Tibial nerve (tissue), 4 donors: ENCODE measurements around the gene NTRK3. TPM values are rescaled to one million over a fixed set of nuclear protein-coding genes. Genes with fewer than 3 reads are reported as not detected.

Experiments used
- DNase-seq, 2 donors: peaks; one replicate each; pipeline ENCODE4 v3.0.0-alpha.2; 2019; ENCODE audit warnings: low spot score in 2 of 2
- H3K27ac ChIP-seq, 4 donors: fragments of 200-600 bp; sonication (generic) in 3 of 4; one replicate each; pipeline ENCODE4 v1.5.1; 2017 to 2019; ENCODE audit warnings: mild to moderate bottlenecking in 1 of 4
- H3K27me3 ChIP-seq, 2 donors: fragments of 200-600 bp; sonication (generic) in 1 of 2; one replicate each; pipeline versions ENCODE4 v1.5.1 to v1.6.0; 2017 to 2019
- H3K36me3 ChIP-seq, 3 donors: fragments of 200-600 bp; sonication (generic); one replicate each; pipeline ENCODE4 v1.5.1; 2018 to 2019
- H3K4me1 ChIP-seq, 4 donors: fragments of 200-600 bp; sonication (generic) in 3 of 4; one replicate each; pipeline ENCODE4 v1.5.1; 2017 to 2019
- H3K4me3 ChIP-seq, 4 donors: fragments of 200-600 bp; sonication (generic) in 3 of 4; one replicate each; pipeline ENCODE4 v1.5.1; 2017 to 2019; ENCODE audit warnings: mild to moderate bottlenecking in 1 of 4, moderate library complexity in 1 of 4
- H3K9me3 ChIP-seq, 4 donors: fragments of 200-600 bp; sonication (generic) in 3 of 4; one replicate each; pipeline ENCODE4 v1.5.1; 2017 to 2019
- EP300 ChIP-seq, 2 donors: sonication (generic); formaldehyde crosslinking; IDR thresholded peaks; one replicate each; pipeline ENCODE4 v1.6.1; 2017; ENCODE audit warnings: antibody characterized with exemption in 2 of 2, mild to moderate bottlenecking in 1 of 2
- POLR2A ChIP-seq, 2 donors: fragments of 450-650 bp; IDR thresholded peaks; one replicate each; pipeline ENCODE4 v1.6.1; 2017; ENCODE audit warnings: antibody characterized with exemption in 2 of 2, mild to moderate bottlenecking in 2 of 2, moderate library complexity in 2 of 2
- WGBS, 2 donors: methylation state at CpG; one replicate each; pipeline ENCODE4 v1.1.5; 2018; 5-methylcytosine and 5-hydroxymethylcytosine counted together
- total RNA-seq, 4 donors: library from RNA; depleted of rRNA; stranded (reverse); fragments of >200 nt; gene quantifications; one replicate each; pipeline ENCODE4 v1.1.0, GENCODE V29; 2016
- TF ChIP-seq, protein P1 (sequence below), 5 experiments: fragments of 200-600 bp in 3 of 5; fragments of 450-650 bp in 2 of 5; sonication (generic) in 3 of 5; IDR thresholded peaks; one replicate each; pipeline ENCODE4 v1.5.1; 2016 to 2019; ENCODE audit warnings: antibody characterized with exemption in 5 of 5, mild to moderate bottlenecking in 3 of 5, moderate library complexity in 2 of 5

The NTRK3 gene
- total RNA-seq, 4 donors from 2014 or later: 53.4 to 85.9 (median 83.6) TPM

GRCh38 chr15:88223084-88223483 lies 33.5 kb downstream of the NTRK3 start:
- no peak for DNase-seq
- 64 to 67% methylated on average over 10 to 12 of the region's 14 CpGs for WGBS, 2 donors
- H3K36me3 ChIP-seq: no peaks in the 10 kb centered on the region
- no peaks in the 10 kb centered on the region for H3K27me3 ChIP-seq
- TF ChIP-seq, protein P1, sequence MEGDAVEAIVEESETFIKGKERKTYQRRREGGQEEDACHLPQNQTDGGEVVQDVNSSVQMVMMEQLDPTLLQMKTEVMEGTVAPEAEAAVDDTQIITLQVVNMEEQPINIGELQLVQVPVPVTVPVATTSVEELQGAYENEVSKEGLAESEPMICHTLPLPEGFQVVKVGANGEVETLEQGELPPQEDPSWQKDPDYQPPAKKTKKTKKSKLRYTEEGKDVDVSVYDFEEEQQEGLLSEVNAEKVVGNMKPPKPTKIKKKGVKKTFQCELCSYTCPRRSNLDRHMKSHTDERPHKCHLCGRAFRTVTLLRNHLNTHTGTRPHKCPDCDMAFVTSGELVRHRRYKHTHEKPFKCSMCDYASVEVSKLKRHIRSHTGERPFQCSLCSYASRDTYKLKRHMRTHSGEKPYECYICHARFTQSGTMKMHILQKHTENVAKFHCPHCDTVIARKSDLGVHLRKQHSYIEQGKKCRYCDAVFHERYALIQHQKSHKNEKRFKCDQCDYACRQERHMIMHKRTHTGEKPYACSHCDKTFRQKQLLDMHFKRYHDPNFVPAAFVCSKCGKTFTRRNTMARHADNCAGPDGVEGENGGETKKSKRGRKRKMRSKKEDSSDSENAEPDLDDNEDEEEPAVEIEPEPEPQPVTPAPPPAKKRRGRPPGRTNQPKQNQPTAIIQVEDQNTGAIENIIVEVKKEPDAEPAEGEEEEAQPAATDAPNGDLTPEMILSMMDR (IDR thresholded peaks at IDR 0.05): no peak
- TF ChIP-seq EP300 (IDR thresholded peaks at IDR 0.05) (no peak), POLR2A (IDR thresholded peaks at IDR 0.05) (no peak)
- H3K4me1 ChIP-seq: peaks cover 0 to 21% (median 0%) of the 10 kb centered on the region in 4 donors
- no peak overlapping the region for H3K27ac ChIP-seq
- H3K4me3 ChIP-seq: no peak overlapping the region
- no peaks in the 10 kb centered on the region for H3K9me3 ChIP-seq

GRCh38 chr15:88221836-88222235 lies 34.7 kb downstream of the NTRK3 start:
- H3K4me3 ChIP-seq: no peak overlapping the region
- no peak for DNase-seq
- TF ChIP-seq, protein P1 (IDR thresholded peaks at IDR 0.05): no peak
- TF ChIP-seq EP300 (IDR thresholded peaks at IDR 0.05) (no peak), POLR2A (IDR thresholded peaks at IDR 0.05) (no peak)
- H3K9me3 ChIP-seq: peaks cover 0 to 5% (median 0%) of the 10 kb centered on the region in 4 donors
- 67% methylated on average over 6 of the region's 6 CpGs for WGBS, 2 donors
- H3K36me3 ChIP-seq: no peaks in the 10 kb centered on the region
- peaks cover 0 to 21% (median 0%) of the 10 kb centered on the region in 4 donors for H3K4me1 ChIP-seq
- H3K27me3 ChIP-seq: no peaks in the 10 kb centered on the region
- no peak overlapping the region for H3K27ac ChIP-seq

DNA sequence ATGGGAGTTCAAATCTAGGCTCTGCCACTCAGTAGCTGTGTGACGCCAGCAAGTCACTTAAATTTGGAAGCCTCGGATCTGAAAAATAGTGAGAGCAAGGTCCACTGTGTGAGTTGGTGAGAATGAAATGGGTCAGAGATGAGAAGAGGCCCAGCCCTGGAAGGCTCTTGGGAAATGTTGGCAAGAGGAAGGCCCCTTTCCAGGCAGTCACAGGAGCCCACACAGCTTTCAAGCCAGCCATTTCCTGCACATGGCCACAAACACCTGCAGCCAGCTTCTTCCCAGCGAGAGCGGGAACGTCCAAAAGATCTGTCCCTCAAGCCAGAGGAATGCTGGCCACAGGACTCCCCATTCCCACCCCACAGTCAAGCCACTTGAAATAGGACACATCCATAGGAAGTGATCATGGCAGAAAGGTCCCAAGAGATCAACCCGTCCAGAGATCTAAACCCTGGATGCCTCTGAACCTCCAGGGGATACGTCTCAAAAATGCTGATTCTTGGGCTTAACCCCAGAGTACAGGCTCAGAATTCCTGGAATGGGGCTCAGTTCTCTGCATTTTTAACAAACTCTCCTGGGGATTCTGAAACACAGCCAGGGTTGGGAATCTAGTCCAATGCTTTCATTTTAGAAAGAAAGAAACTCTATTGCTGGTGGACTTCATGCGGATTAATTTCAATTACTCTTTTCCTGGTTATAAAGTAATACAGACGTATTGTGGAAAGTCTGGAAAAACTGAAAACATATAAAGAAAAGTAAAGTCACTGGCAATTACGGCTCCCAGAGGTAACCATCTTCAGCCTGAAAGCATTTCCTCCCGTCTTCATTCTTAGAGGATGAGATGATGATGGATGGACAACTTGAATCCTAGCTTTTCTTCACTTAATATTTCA lies 35.9 kb downstream of the NTRK3 start:
- Histone ChIP-seq H3K27me3 (no peaks in the 10 kb centered on the region), H3K4me3 (no peak overlapping the region), H3K4me1 (peaks cover 0 to 21% (median 0%) of the 10 kb centered on the region in 4 donors), H3K9me3 (peaks cover 0 to 5% (median 0%) of the 10 kb centered on the region in 4 donors), H3K27ac (no peak overlapping the region), H3K36me3 (no peaks in the 10 kb centered on the region)
- 75 to 76% methylated on average over 11 of the region's 11 CpGs for WGBS, 2 donors
- TF ChIP-seq POLR2A (IDR thresholded peaks at IDR 0.05): no peak
- no peak for TF ChIP-seq EP300 (IDR thresholded peaks at IDR 0.05)
- TF ChIP-seq, protein P1 (IDR thresholded peaks at IDR 0.05): no peak
- no peak for DNase-seq

- H3K4me1 ChIP-seq: peaks cover 0 to 21% (median 0%) of the 10 kb centered on the region in 4 donors
- DNase-seq: no peak
- peaks cover 0 to 5% (median 0%) of the 10 kb centered on the region in 4 donors for H3K9me3 ChIP-seq
- no peak overlapping the region for H3K27ac ChIP-seq
- TF ChIP-seq POLR2A (IDR thresholded peaks at IDR 0.05): no peak
- TF ChIP-seq, protein P1 (IDR thresholded peaks at IDR 0.05): no peak
- TF ChIP-seq EP300 (IDR thresholded peaks at IDR 0.05): no peak
- WGBS, 2 donors: 43 to 48% methylated on average over 3 of the region's 3 CpGs
- no peaks in the 10 kb centered on the region for H3K36me3 ChIP-seq
- no peaks in the 10 kb centered on the region for H3K27me3 ChIP-seq
- H3K4me3 ChIP-seq: no peak overlapping the region
Measured at GRCh38 chr15:88219623-88220022, 36.9 kb downstream of the NTRK3 start.

DNA sequence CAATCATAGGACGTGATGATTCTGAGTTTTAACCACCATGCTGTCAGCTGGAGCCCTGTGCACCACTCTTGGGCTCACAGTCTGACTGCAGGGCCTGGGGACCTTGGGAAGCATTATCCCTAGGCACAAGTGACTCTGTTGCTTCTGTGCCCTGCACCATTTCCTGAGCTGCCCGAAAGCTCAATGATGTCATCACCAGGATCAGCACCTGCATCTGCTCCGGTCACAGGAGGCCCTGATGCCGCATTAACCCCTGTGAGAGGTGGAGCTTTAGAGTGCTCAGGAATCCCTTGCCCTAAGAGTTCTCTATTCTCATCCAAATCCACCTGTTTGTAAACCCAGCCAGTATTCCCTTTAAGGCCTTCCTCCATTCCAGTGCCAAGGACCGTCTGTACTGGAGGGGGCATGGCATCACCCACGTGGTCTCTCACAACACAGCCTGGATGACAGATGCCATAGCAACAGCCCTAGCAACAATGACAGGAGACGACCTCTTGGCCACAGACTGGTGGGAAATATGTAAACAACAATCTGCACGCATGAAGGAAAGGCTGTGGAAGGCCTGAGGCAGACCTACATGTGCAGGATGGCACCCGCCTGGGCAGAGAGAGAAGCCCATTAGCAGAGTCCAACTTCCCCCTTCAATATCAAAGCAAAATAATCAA lies 37.9 kb downstream of the NTRK3 start:
- Histone ChIP-seq H3K27me3 (no peaks in the 10 kb centered on the region), H3K36me3 (no peaks in the 10 kb centered on the region), H3K4me1 (peaks cover 0 to 21% (median 0%) of the 10 kb centered on the region in 4 donors), H3K27ac (no peak overlapping the region), H3K4me3 (no peak overlapping the region), H3K9me3 (peaks cover 0 to 5% (median 0%) of the 10 kb centered on the region in 4 donors)
- TF ChIP-seq POLR2A (IDR thresholded peaks at IDR 0.05): no peak
- TF ChIP-seq, protein P1 (IDR thresholded peaks at IDR 0.05): no peak
- TF ChIP-seq EP300 (IDR thresholded peaks at IDR 0.05): no peak
- 53 to 56% methylated on average over 8 to 9 of the region's 9 CpGs for WGBS, 2 donors
- DNase-seq: no peak
